GM21447 (cell line): ENCODE results near the gene RABGAP1L.
"Not testable (repeated sequence)": the region's sequence is repeated elsewhere in the genome, so short reads cannot be mapped to it uniquely, and the experiment has no call there.

Source experiments
- ATAC-seq: cut with Tn5 transposase; IDR thresholded peaks from one replicate; pipeline ENCODE4 v1.9.1; 2021; ENCODE audit not compliant: unreplicated experiment

The RABGAP1L gene

DNA sequence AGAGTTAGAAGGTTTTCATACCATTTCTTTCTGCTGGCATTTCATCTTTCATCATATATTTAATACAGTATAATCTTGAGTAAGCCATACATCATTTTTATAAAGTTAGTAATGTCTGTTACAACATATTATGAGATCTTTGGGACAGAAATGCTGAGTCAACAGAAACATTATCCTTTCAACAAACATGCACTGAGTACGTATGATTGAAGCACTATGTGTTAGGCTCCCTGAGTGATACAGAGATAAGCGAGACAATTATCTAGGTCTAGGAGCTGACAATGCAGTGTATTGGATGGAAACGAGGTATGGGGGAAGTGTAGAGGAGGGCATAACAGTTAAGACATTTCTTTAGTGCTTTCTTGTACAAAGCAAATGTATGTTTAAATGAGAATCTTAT is 268.7 kb downstream of the RABGAP1L start:
- ATAC-seq, result no peak

DNA sequence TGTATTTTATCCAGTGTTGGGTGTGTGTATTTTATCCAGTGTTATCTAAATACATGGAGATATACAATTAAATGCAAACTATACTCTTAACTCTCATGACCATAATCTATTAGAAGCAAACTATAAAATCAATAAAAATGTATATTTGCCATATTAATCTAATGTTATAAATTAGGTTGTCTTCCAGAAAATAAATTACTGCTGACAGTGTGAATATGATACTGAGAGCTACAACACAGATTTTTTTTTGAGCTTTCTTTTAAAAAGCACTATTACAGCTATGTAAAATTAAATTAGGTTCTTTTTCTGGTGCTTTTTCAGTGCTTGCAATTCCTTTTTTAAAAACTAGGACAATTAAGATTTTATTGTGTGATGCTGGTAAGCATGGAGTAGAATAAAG is 269.4 kb downstream of the RABGAP1L start:
- no peak for ATAC-seq

- no peak for ATAC-seq
These were observed 274.1 kb downstream of the RABGAP1L start for GRCh38 chr1:174433451-174433850.

- no peak for ATAC-seq
These were observed 286.0 kb downstream of the RABGAP1L start for GRCh38 chr1:174445351-174445750.

DNA sequence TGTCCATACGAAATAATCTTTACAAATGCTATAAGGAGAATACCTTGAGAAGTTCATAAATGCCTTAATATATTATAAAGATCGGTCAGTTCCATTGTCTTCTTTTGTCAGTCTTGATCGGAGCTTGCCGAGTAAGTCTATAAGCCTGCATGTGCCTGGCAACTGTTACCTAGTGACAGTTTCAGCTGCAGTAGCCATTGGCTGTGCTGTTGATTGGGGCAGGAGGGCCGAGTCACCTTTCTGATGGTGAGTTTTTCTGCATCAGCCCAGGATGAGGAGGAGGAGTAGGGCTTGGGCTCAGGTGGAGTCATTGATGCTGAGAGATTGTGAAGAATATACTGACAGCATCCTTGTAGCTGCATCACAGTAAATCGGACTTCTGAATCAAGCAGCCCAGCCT is 286.5 kb downstream of the RABGAP1L start:
- ATAC-seq, result no peak

GRCh38 chr1:174447866-174448530 is 288.7 kb downstream of the RABGAP1L start, which contains the start of gene GPR52:
Gene GPR52 (plus strand): TSS chr1:174447964. CDS start chr1:174448112, 148 bp downstream.
- no peak for ATAC-seq

DNA sequence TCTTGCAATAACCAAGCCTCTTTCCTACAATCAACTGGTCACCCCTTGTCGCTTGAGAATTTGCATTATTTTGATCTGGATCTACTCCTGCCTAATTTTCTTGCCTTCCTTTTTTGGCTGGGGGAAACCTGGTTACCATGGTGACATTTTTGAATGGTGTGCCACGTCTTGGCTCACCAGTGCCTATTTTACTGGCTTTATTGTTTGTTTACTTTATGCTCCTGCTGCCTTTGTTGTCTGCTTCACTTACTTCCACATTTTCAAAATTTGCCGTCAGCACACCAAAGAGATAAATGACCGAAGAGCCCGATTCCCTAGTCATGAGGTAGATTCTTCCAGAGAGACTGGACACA is 289.2 kb downstream of the RABGAP1L start:
- ATAC-seq, result no peak

- ATAC-seq, result no peak
These were observed 289.7 kb downstream of the RABGAP1L start for GRCh38 chr1:174448974-174449373.

DNA sequence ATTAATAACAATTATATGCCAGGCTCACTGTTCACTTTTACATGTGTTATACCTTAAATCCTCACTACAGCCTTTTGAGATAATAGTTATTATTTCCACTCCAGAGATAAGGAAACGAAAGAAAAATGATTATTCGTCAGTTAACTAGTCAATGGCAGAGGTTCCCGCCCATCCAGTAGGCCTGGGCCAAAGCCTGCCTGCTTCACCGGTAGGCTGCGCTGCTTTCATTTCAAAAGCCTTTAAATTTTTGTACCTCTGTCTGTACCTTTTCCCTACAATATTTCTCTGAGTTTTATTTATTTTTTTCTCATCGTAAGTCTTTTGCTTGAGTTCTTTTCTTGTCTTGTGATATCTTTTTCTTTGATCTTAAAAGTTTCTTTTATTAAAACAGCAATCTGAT is 292.1 kb downstream of the RABGAP1L start:
- no peak for ATAC-seq

DNA sequence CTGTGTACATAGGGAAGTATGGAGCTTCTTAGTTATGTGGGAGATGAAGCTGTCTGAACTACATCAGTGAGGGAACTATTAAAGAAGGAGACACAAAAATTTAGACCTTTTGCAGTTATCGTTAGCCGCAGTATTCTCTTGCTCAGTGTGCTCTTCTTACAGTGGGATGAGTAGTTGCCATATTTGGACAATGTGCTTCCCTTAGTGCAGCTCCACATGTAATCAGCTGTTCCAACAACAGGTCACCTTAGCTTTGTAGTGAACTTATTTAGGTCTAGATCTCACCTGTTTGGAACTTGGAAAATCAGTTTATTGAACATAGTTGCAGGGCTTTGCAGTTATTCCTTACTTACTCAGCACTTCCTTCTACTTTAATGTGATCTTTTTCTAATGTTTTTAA is 306.5 kb downstream of the RABGAP1L start:
- ATAC-seq, result no peak

DNA sequence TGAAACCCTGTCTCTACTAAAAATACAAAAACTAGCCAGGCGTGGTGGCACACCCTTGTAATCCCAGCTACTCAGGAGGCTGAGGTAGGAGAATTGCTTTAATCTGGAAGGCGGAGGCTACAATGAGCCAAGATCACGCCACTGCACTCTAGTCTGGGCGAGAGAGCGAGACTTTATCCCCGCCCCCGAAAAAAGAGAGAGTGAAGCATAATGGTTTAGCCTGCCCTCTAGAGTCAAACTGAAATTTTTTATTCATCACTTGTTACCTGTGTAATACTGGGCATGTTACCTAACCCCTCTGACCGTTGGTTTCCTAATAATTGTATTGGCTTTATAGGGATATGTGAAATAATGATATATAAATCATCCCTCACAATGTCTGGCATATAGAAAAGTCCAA is 307.3 kb downstream of the RABGAP1L start:
- no peak for ATAC-seq

GRCh38 chr1:174469052-174469451 is 309.7 kb downstream of the RABGAP1L start:
- no peak for ATAC-seq

DNA sequence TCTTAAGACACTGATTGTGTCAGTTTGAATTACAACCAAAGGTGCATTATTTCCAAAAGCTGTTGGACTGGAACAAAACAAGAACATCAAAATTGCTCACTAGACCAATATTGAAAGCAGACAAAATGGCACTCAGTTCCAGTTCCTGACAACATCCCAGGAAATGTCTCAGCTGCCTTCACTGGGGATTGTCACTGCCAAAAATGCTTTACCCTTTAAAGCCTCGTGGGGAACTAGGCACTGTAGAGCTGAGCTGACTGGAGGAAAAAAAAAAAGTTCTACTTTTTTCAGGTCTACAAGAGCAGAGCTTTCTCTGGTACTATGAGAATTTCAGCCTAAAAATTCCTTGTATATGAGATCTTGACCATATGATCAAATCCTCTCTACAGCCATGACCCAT is 310.4 kb downstream of the RABGAP1L start:
- ATAC-seq, result no peak

DNA sequence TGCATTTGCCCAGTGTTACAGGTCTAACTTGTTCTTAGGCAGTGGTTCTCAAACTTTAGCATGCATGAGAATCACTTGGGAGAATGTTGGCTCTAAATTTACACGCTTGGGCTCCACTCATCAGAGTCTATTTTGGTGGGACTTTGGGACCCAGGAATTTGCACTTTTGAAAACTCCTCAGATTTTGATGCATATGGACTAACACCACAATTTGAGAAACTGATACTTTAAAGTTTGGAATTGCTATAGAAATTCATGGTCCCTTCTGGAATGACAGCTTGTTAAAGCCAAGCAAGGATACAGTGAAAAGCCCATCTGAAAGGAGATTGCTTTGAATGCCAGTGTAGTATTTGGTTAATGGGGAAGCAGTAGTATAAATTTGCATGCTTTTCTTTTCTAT is 320.0 kb downstream of the RABGAP1L start:
- ATAC-seq, result no peak

DNA sequence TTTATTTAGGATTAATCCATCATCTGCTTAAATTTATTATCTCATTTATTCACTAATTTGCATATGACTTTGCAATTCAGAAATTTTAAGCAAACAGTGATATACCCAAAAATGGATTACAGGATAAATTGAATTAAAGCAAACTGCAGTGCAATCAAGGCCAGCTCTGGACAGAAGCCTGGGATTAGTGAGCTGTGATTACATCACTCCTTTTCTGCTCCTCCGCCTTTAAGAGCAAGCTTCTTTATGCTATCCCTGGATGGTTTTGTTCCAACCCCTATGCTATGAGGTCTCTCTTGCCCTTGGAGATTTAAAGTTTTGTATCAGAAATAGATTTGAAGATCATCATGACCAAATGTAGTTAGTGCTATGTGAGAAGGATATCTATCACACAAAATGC is 321.0 kb downstream of the RABGAP1L start:
- ATAC-seq, result no peak

DNA sequence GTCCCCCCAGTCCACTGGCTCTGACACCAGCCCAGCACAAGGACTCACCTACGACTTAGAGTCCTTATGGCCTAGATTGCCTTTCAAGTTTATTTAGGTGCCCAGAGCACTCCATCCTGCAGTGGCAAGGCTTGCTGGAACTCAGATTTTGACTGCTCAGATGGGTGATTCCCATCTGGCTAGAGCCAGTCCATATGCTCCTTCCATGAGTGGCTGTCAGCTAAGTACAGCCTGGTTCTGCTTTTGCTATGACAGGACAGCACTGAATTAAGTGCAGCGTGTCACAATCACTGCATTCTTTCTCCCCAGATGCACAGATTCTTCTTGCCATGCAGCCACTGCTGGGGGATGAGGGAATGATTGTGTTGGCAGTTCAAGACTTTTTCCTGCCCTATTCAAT is 332.3 kb downstream of the RABGAP1L start:
- no peak for ATAC-seq

- no peak for ATAC-seq
These were observed 338.2 kb downstream of the RABGAP1L start for GRCh38 chr1:174497478-174497877.

- ATAC-seq, result not testable (repeated sequence)
These were observed 357.4 kb downstream of the RABGAP1L start for GRCh38 chr1:174516755-174517154.

DNA sequence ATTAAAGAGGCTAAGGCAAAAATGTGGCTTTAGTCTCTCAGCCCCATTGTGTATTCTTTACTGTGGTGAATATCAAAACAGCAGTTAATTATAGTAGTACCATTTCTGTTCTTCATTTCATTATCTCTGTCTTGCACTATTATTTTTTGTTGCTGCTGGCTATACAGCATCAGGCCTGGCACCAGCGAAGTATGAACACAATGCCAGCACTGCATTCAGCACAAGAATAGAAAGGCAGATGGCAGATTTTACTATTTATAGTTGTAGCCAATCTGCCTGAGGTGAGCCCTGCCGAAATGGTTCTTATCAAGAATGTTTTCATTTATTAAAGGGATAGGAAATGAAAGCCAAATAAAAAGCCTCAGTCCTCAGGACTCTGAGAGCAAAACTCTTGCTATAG is 360.5 kb downstream of the RABGAP1L start:
- ATAC-seq, result no peak

DNA sequence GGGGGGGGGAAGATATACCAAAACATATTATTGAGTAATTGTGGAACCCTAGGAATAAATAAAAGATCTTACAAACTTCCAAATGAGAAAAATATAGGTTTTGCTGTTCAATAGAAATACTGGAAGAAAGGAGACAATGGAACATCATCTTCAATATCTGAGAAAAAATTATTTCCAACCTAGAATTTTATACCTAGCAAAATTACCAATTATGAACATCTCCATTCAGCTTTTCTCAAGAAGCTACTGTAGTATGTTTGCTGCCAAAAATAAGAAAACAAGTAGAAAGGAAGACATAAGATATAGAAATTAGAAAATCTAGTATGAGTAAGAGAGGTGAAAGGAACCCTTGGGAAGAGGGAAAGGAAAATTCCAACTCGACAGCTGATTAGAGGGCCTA is 372.4 kb downstream of the RABGAP1L start:
- no peak for ATAC-seq

DNA sequence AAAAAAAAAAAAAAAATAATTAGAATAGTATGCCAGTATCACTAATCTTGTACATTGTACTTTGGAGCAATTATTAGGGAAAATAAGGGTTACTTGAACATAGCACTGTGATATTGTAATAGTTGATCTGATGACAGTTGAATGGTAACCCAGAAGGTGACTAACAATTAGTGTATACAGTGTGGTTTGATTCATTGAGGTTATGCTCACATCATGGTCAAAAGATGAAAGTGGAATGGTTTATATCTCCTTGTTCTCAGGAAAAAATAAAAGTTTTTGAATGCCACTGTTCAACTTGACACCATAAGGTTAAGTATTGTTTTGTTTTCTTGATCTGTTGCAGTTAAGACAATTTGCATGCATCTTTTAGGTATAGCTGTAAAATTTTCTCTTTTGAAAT is 375.5 kb downstream of the RABGAP1L start:
- no peak for ATAC-seq

GRCh38 chr1:174535207-174535606 is 375.9 kb downstream of the RABGAP1L start:
- no peak for ATAC-seq

- not testable (repeated sequence) for ATAC-seq
These were observed 384.1 kb downstream of the RABGAP1L start for GRCh38 chr1:174543421-174543820.
